ENCODE measurements around the gene SAMD11. TPM values are rescaled to one million over a fixed set of nuclear protein-coding genes. Genes with fewer than 3 reads are reported as not detected.

SAMD11 gene
- total and polyA plus RNA-seq, 2 of the 13 experiments (the other 11 are each of a cell fraction or from before 2014, with no cell fraction given), result 0.11 TPM; not detected in 1

- TF ChIP-seq, protein P1, sequence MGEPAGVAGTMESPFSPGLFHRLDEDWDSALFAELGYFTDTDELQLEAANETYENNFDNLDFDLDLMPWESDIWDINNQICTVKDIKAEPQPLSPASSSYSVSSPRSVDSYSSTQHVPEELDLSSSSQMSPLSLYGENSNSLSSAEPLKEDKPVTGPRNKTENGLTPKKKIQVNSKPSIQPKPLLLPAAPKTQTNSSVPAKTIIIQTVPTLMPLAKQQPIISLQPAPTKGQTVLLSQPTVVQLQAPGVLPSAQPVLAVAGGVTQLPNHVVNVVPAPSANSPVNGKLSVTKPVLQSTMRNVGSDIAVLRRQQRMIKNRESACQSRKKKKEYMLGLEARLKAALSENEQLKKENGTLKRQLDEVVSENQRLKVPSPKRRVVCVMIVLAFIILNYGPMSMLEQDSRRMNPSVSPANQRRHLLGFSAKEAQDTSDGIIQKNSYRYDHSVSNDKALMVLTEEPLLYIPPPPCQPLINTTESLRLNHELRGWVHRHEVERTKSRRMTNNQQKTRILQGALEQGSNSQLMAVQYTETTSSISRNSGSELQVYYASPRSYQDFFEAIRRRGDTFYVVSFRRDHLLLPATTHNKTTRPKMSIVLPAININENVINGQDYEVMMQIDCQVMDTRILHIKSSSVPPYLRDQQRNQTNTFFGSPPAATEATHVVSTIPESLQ (CRISPR knock-in tag; conservative IDR thresholded peaks at IDR 0.05), result no peak
- no peak for TF ChIP-seq ZNF7 (CRISPR knock-in tag; IDR thresholded peaks at IDR 0.05)
- TF ChIP-seq MIXL1 (CRISPR knock-in tag; IDR thresholded peaks at IDR 0.05), result no peak
- no peak for TF ChIP-seq NFYB (CRISPR knock-in tag; IDR thresholded peaks at IDR 0.05)
These were observed 13.8 kb upstream of the SAMD11 start (continued) for GRCh38 chr1:909861-910310.

DNA sequence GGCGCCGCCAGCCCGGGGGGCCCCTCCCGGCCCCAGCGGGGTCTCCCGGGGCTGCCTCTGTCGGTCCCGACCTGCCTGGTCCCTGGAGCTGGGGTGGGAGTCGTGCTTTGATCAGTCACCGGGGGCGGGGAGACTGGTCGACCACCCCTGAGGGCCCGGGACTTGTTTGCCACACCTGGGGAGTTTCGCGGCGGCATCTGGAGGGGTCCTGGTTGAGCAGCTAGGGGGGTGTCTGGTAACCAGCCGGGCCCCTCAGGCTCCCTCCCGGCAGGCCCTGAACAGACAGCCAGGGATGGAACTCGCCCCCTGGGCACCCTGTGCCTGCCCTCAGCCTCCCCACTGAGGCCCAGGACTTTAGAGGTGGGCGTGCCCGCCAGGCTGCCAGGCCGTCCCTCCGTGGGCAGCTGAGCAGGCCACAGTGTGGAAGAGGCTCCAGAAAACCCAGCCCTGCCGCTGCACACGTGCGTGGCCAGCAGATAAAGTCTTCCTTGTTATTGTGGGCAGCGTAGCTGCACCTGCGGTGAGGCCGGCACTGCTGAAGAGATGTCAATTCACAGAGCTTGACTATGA lies 13.3 kb upstream of the SAMD11 start:
- H3K79me2 ChIP-seq (ENCODE audit: insufficient read depth, low read length), result no peaks in the 10 kb centered on the region
- H3K4me2 ChIP-seq (ENCODE audit: low read depth, low read length), result no peak overlapping the region
- no TSS peak for BruUV-seq (replicated peaks)
- no peak overlapping the region for H3K27ac ChIP-seq (ENCODE audit: extremely low read length, insufficient read depth, low read length)
- in situ Hi-C loops (cut with HindIII; ENCODE audit: extremely low pct_ligation_motif_present, low pct_unique_long_range_greater_than_20kb) (no loop called here), intact Hi-C loops (cut with micrococcal nuclease; ENCODE audit: unreplicated experiment) (no loop called here)
- DNase-seq (ENCODE audit: low spot score), result no peak
- no peak overlapping the region for H3K9ac ChIP-seq (ENCODE audit: insufficient read depth, low read depth, low read length)
- H2AFZ ChIP-seq (ENCODE audit: low read length), result no peak overlapping the region
- H3K27me3 ChIP-seq (ENCODE audit: control insufficient read depth in 1 of 2, insufficient read depth in 2 of 2, low read length in 2 of 2), result peaks cover 27 to 74% of the 10 kb centered on the region in 2 experiments; a peak in 4 of 5 replicates
- ATAC-seq, result no peak
- no peak for FAIRE-seq
- H3K4me3 ChIP-seq (replicated peaks in 1 of 3; ENCODE audit: insufficient read depth in 1 of 3, low read depth in 2 of 3, low read length in 3 of 3), result no peak overlapping the region
- H3K4me1 ChIP-seq (ENCODE audit: insufficient read depth, low read length), result peaks cover 53% of the 10 kb centered on the region
- ChIA-PET CTCF (ENCODE audit: low intra/inter-chr PET ratio, low total read pairs) (no interaction called here), POLR2A (no interaction called here)
- 34% methylated on average over 9 of the region's 29 CpGs for WGBS (ENCODE audit: low lambda C conversion rate)
- no peaks in the 10 kb centered on the region for H3K9me3 ChIP-seq (ENCODE audit: low read length)
- H4K20me1 ChIP-seq (ENCODE audit: insufficient read depth, low read length), result no peaks in the 10 kb centered on the region
- no peaks in the 10 kb centered on the region for H3K36me3 ChIP-seq (replicated peaks in 1 of 2; ENCODE audit: control insufficient read depth in 1 of 2, insufficient read depth in 2 of 2, low read length in 2 of 2)
- TF ChIP-seq, protein P1 (CRISPR knock-in tag; conservative IDR thresholded peaks at IDR 0.05), result no peak
- TF ChIP-seq, protein P2, sequence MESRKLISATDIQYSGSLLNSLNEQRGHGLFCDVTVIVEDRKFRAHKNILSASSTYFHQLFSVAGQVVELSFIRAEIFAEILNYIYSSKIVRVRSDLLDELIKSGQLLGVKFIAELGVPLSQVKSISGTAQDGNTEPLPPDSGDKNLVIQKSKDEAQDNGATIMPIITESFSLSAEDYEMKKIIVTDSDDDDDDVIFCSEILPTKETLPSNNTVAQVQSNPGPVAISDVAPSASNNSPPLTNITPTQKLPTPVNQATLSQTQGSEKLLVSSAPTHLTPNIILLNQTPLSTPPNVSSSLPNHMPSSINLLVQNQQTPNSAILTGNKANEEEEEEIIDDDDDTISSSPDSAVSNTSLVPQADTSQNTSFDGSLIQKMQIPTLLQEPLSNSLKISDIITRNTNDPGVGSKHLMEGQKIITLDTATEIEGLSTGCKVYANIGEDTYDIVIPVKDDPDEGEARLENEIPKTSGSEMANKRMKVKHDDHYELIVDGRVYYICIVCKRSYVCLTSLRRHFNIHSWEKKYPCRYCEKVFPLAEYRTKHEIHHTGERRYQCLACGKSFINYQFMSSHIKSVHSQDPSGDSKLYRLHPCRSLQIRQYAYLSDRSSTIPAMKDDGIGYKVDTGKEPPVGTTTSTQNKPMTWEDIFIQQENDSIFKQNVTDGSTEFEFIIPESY (CRISPR knock-in tag; IDR thresholded peaks at IDR 0.05), result no peak
- TF ChIP-seq CREM (IDR thresholded peaks at IDR 0.05) (no peak), CREM (CRISPR knock-in tag; IDR thresholded peaks at IDR 0.05) (no peak), PPARG (CRISPR knock-in tag; conservative IDR thresholded peaks at IDR 0.05) (no peak), SRSF9 (IDR thresholded peaks at IDR 0.05; ENCODE audit: borderline replicate concordance, insufficient read depth, low read depth, low read length, poor library complexity, severe bottlenecking) (no peak), MLX (CRISPR knock-in tag; IDR thresholded peaks at IDR 0.05) (no peak), ZNF513 (CRISPR knock-in tag; conservative IDR thresholded peaks at IDR 0.05) (no peak), ZNF543 (CRISPR knock-in tag; IDR thresholded peaks at IDR 0.05) (no peak), AGO2 (optimal IDR thresholded peaks at IDR 0.05; ENCODE audit: low read depth, low read length) (no peak), HOXA9 (CRISPR knock-in tag; IDR thresholded peaks at IDR 0.05; ENCODE audit: borderline replicate concordance) (no peak)

Measured in HepG2 (cell line).